Prostate gland (tissue), 2 donors: Measurements from ENCODE around the gene COL25A1.

Experiments used
- POLR2A ChIP-seq: fragments of 450-650 bp; IDR thresholded peaks from one replicate; pipeline ENCODE4 v1.6.1; 2016; ENCODE audit warnings: antibody characterized with exemption, mild to moderate bottlenecking
- POLR2AphosphoS5 ChIP-seq: sonication (generic); formaldehyde crosslinking; IDR thresholded peaks from one replicate; pipeline ENCODE4 v1.6.1; 2017; ENCODE audit warnings: antibody characterized with exemption
- TF ChIP-seq, protein P1 (sequence below), 4 experiments: fragments of 200-600 bp in 2 of 4; fragments of 450-650 bp in 2 of 4; sonication (generic) in 2 of 4; IDR thresholded peaks; 1 replicate in 3 of 4; 2 replicates in 1 of 4; pipeline ENCODE4 v1.5.1; 2016 to 2019; ENCODE audit warnings: antibody characterized with exemption in 4 of 4, mild to moderate bottlenecking in 2 of 4, moderate library complexity in 2 of 4

DNA sequence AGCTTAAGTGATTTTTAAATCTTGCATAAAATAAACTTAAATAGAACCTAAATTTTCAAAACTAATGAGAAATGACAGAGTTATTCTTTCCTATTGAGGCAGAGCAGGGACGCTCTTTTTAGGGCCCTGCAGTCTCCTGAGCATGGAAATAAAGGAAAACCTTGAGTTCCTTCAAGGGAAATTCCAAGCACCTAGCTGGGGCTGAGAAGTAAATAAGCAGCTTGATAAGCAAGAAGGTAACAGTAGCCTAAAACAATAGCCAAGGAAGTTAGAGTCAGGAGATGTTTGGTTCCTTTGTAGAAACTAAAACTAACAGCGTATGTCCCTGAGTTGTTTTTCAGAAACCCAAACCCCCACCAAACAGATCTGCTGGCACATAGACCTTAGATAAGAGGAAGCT, 174.6 kb downstream of the COL25A1 start:
- no peak for TF ChIP-seq POLR2A
- no peak for TF ChIP-seq POLR2AphosphoS5
- TF ChIP-seq, protein P1, sequence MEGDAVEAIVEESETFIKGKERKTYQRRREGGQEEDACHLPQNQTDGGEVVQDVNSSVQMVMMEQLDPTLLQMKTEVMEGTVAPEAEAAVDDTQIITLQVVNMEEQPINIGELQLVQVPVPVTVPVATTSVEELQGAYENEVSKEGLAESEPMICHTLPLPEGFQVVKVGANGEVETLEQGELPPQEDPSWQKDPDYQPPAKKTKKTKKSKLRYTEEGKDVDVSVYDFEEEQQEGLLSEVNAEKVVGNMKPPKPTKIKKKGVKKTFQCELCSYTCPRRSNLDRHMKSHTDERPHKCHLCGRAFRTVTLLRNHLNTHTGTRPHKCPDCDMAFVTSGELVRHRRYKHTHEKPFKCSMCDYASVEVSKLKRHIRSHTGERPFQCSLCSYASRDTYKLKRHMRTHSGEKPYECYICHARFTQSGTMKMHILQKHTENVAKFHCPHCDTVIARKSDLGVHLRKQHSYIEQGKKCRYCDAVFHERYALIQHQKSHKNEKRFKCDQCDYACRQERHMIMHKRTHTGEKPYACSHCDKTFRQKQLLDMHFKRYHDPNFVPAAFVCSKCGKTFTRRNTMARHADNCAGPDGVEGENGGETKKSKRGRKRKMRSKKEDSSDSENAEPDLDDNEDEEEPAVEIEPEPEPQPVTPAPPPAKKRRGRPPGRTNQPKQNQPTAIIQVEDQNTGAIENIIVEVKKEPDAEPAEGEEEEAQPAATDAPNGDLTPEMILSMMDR (IDR thresholded peaks at IDR 0.05): no peak
